HG03060 (cell line): ENCODE measurements around the gene S1PR2.

Source experiments
- ATAC-seq: cut with Tn5 transposase; IDR thresholded peaks from one replicate; pipeline ENCODE4 v1.9.1; 2021; ENCODE audit warnings: low read depth, moderate number of reproducible peaks; ENCODE audit not compliant: unreplicated experiment

Gene S1PR2, protein sequence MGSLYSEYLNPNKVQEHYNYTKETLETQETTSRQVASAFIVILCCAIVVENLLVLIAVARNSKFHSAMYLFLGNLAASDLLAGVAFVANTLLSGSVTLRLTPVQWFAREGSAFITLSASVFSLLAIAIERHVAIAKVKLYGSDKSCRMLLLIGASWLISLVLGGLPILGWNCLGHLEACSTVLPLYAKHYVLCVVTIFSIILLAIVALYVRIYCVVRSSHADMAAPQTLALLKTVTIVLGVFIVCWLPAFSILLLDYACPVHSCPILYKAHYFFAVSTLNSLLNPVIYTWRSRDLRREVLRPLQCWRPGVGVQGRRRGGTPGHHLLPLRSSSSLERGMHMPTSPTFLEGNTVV

DNA sequence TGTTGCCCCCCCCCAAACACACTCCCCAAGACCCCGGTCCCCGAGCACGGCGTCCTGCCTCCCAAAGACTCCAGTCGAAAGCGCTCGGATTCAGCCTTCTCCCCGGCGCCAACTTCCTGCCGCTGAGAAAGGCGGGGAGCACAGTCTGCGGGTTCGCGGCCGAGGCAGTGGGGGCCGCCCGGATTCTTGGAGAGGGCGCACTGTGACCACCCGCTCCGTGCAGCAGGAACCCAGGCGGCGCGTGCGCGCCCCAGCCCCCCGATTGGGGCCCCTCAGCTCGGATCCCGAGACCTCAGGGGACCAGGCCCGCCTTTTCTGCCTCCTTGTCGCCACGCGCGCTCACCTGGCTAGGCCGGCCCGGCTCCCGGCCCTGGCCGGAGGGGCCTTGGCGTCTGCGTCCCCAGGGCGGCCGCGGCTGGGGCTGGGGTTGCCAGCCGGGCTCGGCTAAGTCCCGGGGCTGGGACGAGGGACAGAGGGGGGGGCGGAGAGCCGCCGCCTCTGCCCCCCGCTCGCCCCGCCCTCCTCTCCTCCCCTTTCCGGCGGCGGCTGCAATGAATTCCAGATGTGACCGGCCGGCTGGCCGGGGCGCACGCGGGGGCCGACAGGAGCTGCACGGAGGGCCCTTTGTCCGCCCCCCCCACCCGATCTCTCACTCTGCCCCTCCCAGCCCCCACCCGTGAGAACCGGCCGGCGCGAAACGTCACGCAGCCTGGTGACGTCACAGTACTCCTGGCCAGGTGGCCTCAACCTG is at the start of gene S1PR2:
TSS of gene S1PR2 (minus strand) at position 471 of the 751 bp plus-strand sequence. CDS start 6,426 bp downstream, outside the sequence.
- no peak for ATAC-seq

DNA sequence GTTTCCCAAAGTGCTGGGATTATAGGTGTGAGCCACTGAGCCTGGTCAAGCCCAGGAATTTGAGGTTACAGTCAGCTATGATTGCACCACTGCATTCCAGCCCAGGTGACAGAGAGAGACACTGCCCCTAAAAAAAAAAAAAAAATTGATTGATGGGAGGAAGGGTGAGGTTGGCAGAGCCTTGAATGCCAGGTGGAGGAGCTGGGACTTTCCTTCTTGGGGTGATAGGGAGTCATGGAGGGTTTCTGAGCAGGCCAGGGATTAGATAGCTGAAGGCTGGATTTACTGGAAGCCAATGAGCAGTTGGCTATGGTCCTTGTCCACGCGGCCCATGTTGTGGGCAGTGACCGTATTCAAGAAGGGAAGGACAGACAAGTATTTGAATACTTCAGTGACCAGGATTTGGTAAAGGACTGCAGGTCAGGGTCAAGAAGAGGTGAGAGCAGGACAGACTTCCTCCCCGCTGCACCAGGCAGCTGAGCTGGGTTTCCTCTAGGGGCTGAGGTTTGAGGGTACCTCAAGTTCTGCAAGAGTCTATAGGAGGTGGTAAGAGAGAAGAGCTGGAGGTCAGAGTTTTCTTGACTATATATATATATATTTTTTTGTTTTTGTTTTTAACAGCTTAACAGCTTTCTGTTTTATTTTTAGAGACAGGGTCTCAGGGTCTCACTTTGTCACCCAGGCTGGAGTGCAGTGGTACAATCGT is 48.8 kb upstream of the S1PR2 start:
- no peak for ATAC-seq

DNA sequence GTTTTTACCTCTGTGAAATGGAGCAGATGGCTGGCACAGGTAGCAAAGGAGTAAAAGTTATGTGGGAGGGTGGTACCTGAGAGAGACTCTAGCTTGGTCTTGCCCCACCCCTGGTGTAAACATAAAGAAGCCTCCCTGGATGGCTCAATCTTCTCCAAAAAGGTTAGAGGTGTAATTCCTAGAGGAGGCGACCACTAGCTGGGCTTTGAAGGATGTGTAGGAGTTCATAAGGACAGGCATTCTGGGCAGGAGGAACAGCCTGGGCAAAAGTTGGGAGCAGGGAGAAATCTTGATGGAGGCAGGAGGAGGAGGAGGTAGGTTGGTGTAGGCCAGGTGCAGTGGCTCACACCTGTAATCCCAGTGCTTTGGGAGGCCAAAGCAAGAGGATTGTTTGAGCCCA is 47.8 kb upstream of the S1PR2 start:
- no peak for ATAC-seq

DNA sequence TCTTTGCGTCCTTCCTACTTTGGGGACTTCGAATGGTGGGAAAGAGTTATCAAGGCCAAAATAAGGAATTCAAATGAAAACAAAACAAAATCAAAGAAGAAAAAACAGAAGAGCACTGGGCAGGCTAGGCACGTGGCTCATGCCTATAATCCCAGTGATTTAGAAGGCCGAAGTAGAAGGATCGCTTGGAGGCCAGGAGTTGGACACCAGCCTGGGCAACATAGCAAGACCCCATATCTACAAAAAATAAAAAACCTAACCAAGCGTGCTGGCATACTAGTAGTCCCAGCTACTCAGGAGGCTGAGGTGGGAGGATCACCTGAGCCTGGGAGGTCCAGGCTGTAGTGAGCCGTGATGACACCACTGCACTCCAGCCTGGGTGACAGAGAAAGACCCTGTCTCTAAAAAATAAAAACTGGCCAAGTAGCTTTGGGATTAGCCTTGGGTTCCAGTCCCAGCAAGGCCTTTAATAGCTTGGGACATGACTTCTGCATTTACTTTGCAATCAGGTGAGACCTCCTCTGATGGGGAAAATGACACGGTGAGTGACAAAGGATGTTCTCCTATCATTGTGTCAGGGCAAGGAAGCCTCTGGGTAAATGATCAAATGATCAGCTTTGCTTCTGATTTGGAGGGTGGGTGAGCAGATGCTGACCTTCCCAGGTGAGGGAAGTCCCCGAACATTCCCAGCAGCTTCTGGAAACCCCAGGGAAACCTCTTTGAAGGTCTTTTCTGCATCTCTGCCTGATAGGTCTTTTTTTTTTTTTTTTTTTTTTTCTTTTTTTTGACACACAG is 46.9 kb upstream of the S1PR2 start:
- ATAC-seq, result no peak

DNA sequence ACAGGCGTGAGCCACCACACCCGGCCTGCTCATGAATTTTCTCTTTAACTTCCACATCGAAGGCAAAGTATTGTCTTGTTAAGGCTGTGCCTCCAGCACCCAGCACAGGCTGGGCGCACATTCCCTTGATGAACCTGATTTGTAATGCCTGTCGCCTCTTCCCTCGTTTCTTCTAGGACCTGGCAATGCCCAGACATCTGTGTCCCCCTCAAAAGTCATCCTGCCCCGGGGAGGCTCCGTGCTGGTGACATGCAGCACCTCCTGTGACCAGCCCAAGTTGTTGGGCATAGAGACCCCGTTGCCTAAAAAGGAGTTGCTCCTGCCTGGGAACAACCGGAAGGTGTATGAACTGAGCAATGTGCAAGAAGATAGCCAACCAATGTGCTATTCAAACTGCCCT is 43.5 kb upstream of the S1PR2 start:
- ATAC-seq, result no peak

DNA sequence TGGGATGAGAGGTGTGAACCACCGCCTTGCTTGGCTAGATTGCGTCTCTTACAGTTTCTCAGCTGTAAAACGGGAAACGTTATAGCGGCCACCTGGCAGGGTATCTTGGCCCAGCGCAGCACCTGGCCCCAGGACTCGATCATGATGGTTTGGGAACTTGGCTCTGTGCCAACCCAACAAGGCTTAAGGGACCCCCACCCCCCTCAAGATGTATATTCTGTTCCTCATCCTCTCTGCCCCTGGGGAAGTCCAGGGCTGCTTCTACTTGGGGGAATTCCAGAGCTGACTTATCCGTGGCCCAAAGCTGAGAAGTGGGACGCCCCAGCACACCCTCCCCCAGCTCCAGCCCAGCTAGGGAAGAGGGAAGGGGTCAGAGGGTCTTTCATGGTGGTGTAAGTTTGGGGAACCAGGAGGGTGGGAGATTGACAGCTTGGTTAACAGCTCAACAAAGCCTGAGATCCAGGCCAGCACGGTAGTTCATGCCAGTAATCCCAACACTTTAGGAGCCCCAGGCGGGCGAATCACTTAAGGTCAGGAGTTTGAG is 40.5 kb upstream of the S1PR2 start:
- ATAC-seq, result no peak

DNA sequence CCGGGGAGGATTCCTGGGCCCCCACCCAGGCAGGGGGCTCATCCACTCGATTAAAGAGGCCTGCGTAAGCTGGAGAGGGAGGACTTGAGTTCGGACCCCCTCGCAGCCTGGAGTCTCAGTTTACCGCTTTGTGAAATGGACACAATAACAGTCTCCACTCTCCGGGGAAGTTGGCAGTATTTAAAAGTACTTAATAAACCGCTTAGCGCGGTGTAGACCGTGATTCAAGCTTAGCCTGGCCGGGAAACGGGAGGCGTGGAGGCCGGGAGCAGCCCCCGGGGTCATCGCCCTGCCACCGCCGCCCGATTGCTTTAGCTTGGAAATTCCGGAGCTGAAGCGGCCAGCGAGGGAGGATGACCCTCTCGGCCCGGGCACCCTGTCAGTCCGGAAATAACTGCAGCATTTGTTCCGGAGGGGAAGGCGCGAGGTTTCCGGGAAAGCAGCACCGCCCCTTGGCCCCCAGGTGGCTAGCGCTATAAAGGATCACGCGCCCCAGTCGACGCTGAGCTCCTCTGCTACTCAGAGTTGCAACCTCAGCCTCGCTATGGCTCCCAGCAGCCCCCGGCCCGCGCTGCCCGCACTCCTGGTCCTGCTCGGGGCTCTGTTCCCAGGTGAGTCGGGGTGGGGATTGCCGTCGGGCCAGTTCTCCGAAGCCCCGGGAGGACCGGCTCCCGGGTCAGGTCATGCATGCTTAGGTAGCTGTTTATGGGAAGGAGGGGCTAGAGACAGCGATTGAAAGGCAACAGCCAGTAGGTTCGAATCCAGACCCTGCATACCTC is 39.7 kb upstream of the S1PR2 start, which contains the start of gene ICAM1:
TSS of gene ICAM1 (plus strand) at position 505 of the 779 bp plus-strand sequence. CDS start at position 545, 40 bp downstream.
- no peak for ATAC-seq

DNA sequence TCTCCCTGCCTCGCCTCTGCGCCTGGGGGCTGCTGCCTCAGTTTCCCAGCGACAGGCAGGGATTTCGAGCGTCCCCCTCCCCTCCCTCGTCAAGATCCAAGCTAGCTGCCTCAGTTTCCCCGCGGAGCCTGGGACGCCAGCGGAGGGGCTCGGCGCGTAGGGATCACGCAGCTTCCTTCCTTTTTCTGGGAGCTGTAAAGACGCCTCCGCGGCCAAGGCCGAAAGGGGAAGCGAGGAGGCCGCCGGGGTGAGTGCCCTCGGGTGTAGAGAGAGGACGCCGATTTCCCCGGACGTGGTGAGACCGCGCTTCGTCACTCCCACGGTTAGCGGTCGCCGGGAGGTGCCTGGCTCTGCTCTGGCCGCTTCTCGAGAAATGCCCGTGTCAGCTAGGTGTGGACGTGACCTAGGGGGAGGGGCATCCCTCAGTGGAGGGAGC is 39.1 kb upstream of the S1PR2 start:
- ATAC-seq, result no peak

DNA sequence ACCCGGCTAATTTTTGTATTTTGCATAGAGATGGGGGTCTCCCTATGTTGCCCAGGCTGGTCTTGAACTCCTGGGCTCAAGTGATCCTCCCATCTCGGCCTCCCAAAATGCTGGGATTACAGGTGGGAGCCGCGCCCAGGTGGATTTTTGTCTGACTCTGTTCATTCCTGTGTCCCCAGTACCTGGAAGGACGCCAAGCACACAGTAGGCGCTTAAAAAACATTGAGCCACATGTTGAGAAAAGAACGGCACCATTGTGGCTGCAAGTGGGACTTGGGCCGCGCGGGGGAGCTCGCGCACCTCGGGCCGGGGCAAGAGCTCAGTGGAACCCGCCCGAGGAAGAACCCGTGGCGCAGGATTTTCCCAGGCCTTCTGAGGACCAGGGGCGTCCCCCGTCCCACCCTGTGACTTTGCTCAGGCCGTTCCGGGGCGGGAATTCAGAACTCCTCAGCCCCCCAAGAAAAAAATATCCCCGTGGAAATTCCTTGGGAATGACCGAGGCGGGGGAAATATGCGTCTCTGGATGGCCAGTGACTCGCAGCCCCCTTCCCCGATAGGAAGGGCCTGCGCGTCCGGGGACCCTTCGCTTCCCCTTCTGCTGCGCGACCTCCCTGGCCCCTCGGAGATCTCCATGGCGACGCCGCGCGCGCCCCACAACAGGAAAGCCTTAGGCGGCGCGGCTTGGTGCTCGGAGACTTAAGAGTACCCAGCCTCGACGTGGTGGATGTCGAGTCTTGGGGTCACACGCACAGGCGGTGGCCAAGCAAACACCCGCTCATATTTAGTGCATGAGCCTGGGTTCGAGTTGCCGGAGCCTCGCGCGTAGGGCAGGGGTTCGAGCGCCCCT is 38.4 kb upstream of the S1PR2 start:
- ATAC-seq, result no peak

DNA sequence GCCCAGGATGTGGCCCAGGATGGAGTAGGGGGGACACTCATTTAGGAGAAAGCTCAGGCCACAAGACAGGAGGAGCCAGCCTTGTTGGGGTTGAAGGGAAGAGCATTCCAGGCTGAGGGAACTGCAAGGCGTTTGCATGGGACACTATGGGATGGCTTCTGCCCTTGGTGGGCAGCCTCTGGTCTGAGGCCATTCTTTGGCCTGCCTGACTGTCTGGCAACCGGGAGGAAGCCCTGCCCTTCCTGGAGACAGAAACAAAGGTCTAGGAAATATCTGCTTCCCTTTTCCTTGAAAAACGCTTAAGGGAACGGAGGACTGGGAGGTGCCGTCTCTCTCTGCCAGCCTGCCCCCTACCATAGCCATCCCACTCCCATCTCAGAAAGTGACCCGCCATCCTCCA is 36.9 kb upstream of the S1PR2 start:
- ATAC-seq, result no peak

DNA sequence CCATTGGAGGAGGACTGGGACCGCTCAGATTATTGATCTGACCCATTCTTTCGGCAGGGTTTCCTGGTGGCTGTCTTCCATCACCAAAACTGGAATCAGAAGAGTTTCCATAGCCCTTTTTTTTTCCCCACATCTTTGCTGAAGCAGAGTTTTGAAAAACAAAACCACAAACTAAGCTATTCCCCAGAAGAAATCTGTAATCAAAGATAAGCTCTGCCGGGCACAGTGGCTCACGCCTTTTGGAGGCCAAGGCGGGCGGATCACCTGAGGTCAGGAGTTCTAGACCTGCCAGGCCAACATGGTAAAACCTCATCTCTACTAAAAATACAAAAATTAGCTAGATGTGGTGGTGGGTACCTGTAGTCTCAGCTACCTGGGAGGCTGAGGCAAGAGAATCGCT is 35.6 kb upstream of the S1PR2 start:
- no peak for ATAC-seq

DNA sequence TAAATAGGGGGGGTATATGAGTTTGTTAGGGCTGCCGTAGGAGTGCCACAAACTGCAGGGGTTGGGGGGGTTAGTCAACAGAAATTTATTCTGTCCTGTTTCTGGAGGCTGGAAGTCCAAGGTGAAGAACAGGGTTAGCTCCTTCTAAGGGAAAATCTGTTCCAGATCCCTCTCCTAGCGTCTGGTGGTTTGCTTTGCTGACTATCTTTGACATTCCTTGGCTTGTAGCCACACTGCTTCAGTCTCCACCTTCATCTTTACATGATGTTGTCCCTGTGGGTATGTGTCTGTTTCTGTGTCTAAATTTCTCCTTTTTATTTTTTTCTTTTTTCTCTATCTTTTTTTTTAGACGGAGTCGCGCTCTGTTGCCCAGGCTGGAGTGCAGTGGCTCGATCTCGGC is 31.6 kb upstream of the S1PR2 start:
- no peak for ATAC-seq

DNA sequence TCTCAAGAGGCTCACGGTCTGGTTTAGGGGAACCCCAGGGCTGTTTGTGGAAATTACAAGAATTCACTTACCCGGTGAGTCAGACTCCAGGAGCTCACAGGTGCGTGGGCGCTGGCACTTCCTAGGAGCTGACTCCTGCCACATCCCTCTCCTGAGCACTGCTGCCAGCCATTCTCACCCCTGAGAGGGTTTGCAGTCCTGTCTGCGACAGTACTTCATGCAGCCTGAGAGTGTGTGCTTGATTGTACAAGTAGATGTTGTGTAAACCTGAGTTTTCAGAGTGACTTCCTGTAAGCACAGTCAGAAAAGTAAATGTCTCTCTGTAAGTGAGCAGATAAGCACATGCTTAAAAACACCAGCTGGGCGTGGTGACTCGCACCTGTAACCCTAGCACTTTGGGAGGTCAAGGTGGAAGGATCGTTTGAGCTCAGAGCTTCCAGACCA is 29.0 kb upstream of the S1PR2 start:
- ATAC-seq, result no peak

DNA sequence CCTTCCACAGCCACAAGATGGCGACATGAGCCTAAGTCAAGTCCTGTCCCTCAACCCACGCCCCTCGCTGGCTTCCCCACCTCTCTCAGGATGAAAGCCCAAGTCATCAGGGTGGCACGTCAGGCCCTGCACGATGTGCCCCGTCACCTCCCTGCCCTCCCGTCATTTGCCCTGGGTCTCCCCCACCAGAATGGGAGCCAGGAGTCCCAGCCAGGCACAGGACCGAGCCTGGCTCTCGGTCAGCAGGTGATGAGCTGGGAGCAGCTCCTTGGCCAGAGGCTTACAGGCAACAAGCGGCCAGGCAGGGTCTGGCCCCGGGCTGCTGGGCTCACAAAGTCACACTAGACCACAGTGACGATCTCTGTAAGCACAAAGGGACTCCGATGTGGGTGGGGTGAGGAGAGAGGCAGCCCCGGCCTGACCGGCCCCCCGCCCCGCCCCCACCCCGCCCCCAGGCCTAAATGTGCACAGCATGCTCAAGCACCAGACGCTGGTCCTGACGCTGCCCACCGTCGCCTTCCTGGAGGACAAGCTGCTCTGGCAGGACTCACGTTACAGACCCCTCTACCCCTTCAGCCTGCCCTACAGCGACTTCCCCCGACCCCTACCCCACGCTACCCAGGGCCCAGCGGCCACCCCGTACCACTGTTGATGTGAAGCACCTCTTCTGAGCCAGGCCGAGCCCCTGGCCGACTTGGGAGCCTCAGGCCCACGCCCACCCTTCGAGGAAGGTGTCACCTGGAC is 28.2 kb upstream of the S1PR2 start:
- no peak for ATAC-seq

DNA sequence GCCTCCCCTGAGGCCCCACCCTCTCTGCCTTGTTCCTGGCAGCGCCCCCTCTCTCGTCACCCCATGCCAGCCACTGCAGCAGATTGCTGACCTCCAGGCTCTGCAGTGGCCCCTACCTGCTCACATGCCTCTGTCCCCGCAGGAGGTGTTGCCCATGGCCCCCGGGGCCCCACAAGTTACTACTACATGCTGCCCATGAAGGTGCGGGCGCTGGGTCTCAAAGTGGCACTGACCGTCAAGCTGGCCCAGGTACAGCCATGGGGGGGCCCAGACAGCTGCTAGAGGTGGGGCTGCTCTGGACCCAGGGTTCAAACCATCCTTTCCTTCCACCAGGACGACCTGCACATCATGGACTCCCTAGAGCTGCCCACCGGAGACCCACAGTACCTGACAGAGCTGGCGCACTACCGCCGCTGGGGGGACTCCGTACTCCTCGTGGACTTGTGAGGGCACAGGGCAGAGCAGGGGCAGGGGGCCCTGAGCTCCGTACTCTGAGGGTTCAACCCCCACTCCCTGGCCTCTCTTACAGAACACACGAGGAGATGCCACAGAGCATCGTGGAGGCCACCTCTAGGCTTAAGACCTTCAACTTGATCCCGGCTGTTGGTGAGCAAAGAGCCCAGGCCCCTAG is 27.1 kb upstream of the S1PR2 start:
- ATAC-seq, result no peak

DNA sequence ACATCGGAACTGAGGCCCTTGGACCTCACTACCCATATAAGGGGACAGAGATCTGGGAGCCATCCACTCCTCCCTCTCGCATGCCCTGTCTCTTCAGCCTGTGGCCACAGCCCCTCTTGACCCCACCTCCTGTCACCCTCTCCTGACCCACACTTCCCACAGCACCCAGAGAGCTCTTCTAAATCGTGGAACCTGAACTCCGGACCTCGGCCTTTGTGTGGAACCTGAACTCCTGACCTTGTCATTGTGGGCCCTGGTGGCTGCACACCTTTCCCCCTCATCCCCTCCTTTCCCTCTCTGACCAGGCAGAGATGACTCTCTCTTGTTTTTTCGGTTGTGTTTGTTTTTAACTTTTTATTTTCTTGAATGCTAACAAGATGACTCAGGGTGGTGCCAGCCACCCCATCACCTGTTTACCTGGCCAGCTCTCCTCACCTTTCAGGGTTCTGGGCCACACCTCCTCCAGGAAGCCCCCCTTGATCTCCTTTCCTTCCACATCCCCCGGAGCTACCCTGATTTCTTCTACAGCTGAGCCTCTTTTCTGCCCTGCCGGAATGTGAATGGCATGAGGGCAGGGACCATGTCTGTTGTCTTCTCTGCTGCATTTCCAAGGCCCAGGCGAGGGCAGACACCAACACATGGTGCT is 26.0 kb upstream of the S1PR2 start:
- no peak for ATAC-seq

DNA sequence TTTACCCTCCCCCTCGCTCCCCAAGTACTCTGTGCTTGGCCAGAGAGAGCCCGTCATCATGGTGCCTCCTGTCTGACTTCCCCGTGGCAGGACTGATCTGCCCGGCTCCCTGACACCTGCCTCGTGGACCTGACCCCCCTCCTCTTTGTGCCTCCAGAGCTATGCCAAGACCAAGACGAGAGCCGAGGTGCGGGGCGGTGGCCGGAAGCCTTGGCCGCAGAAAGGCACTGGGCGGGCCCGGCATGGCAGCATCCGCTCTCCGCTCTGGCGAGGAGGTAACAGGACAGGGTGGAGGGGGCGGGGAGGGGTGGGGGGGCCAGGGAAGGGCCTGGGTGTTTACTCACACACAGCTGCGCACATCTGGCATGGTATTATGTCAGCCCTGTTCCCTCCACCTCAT is 25.4 kb upstream of the S1PR2 start:
- no peak for ATAC-seq
